ENCODE results near the gene TMC4. TPM values are rescaled to one million over a fixed set of nuclear protein-coding genes. Genes with fewer than 3 reads are reported as not detected.

Gene TMC4
- total RNA-seq, 1 donor from 2014 or later = 0.83 TPM

DNA sequence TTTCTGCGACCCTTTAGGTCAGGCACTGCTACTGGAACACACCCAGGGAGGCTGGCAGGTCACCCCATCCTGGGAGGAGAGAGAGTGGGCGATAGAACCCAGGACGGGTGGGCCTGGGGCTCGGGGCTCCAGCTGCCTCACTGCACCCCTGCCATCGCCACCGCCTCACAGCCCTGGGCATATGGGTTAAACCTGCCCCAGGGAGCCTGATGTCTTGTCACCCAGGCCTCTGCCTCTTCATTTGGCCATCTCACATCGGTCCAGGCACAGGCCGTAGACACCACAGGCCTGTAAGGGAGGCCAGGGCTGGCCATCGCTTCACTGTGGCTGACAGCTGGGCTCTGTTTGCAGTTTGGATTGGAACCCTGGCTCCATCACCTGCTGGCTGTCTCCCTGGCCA, 47.2 kb downstream of the TMC4 start:
- H3K27me3 Mint-ChIP-seq (ENCODE audit: insufficient read depth) = no peaks in the 10 kb centered on the region
- H3K27ac Mint-ChIP-seq = no peak overlapping the region
- H3K4me1 Mint-ChIP-seq (ENCODE audit: low read depth) = no peaks in the 10 kb centered on the region
- no peak overlapping the region for H3K4me3 Mint-ChIP-seq
- H3K9me3 Mint-ChIP-seq = no peaks in the 10 kb centered on the region
- intact Hi-C loops (cut with micrococcal nuclease) = no loop called here
- DNase-seq (ENCODE audit: low spot score) = no peak
- H3K36me3 Mint-ChIP-seq (ENCODE audit: low read depth) = peaks cover 20% of the 10 kb centered on the region

DNA sequence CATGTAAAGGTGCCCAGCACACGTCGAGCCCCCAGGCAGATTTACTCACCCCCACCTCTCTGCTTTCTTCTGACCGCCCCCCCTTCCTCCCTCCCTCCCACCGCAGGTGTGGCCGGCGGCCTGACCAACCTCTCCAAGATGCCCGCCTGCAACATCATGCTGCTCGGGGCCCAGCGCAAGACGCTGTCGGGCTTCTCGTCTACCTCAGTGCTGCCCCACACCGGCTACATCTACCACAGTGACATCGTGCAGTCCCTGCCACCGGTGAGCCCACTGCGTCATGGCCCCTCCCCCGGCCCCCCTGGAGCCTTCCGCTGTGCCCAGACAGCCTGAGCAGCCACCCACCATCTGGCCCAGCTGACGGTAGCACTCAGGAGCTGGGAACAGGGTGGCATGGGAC, 48.6 kb downstream of the TMC4 start:
- Mint-ChIP-seq H3K36me3 (ENCODE audit: low read depth) (peaks cover 22% of the 10 kb centered on the region), H3K4me1 (ENCODE audit: low read depth) (no peaks in the 10 kb centered on the region), H3K27ac (no peak overlapping the region), H3K27me3 (ENCODE audit: insufficient read depth) (no peaks in the 10 kb centered on the region), H3K9me3 (no peaks in the 10 kb centered on the region), H3K4me3 (no peak overlapping the region)
- DNase-seq (ENCODE audit: low spot score) = no peak
- intact Hi-C loops (cut with micrococcal nuclease) = no loop called here

DNA sequence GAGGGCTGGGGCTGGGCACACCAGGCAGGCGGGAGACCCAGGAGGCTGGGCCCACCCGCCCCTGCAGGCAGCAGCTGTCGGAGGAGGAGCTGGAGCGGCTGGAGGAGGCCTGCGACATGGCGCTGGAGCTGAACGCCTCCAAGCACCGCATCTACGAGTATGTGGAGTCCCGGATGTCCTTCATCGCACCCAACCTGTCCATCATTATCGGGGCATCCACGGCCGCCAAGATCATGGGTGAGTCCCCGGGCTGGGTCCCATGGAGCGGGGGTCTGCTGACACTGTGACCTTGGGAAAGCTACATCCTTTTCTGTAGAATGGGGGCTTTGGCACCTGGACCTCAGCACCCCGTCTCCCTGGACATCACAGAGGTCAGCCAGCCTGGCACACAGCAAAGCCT, 49.3 kb downstream of the TMC4 start:
- no peaks in the 10 kb centered on the region for H3K27me3 Mint-ChIP-seq (ENCODE audit: insufficient read depth)
- H3K9me3 Mint-ChIP-seq = no peaks in the 10 kb centered on the region
- intact Hi-C loops (cut with micrococcal nuclease) = no loop called here
- no peaks in the 10 kb centered on the region for H3K4me1 Mint-ChIP-seq (ENCODE audit: low read depth)
- no peak overlapping the region for H3K4me3 Mint-ChIP-seq
- DNase-seq (ENCODE audit: low spot score) = no peak
- H3K36me3 Mint-ChIP-seq (ENCODE audit: low read depth) = peaks cover 22% of the 10 kb centered on the region
- H3K27ac Mint-ChIP-seq = no peak overlapping the region

- H3K27ac Mint-ChIP-seq = no peak overlapping the region
- peaks cover 13% of the 10 kb centered on the region for H3K36me3 Mint-ChIP-seq (ENCODE audit: low read depth)
- intact Hi-C loops (cut with micrococcal nuclease) = no loop called here
- H3K4me3 Mint-ChIP-seq = no peak overlapping the region
- DNase-seq (ENCODE audit: low spot score) = no peak
- no peaks in the 10 kb centered on the region for H3K9me3 Mint-ChIP-seq
- no peaks in the 10 kb centered on the region for H3K27me3 Mint-ChIP-seq (ENCODE audit: insufficient read depth)
- peaks cover 10% of the 10 kb centered on the region for H3K4me1 Mint-ChIP-seq (ENCODE audit: low read depth)
Measured at GRCh38 chr19:54121259-54121658, 51.7 kb downstream of the TMC4 start.

DNA sequence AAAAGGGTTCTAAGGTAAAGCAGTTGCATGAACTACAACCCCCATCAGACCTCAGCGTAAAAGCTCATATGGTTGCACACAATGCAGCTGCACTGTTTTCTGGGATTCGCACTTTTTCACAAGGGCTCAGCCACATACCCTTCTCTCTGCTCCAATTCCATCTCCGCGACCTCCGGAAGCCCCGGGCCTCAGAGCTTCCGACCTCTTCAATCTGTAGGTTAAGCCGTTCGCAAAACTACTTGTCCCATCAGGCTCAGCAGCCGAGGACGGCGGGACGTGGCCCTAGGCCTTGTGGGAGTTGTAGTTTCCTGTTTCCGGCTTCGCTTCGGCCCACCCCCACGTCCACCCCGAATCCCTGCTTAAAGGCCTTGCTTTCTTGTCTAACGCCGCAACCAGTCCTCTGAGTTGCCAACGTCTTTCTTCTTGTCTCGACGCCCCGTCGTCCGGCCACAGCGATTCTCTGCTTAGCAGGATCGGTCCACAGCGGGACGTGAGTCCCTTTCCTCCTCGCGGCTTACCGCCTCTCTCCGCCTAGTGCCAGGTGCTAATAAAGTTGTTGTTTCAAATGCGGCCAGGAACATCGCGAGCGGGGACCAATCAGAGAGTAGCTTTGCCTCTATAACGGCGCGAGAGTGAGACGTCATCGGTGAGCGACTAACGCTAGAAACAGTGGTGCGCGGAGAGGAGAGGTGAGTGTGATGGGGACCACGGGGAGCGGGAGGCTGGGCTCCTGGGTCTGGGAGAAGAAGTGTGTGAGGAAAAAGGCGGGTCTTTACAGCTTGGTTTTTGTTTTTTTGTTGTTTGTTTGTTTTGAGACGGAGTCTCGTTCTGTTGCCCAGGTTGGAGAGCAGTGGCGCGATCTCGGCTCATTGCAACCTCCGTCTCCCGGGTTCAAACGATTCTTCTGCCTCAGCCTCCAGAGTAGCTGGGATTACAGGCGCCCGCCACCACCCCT, 57.6 kb downstream of the TMC4 start, which contains the start of the genes PRPF31 and TFPT:
TSS of gene PRPF31 (plus strand) at position 646 of the 955 bp plus-strand sequence. CDS start 2,525 bp downstream, outside the sequence.
TSS of gene TFPT (minus strand) at position 549 of the 955 bp plus-strand sequence. CDS start at position 161, 388 bp downstream.
- Mint-ChIP-seq H3K27me3 (ENCODE audit: insufficient read depth) (no peaks in the 10 kb centered on the region), H3K4me3 (peak within 1 kb of the TSS; percentile 94), H3K27ac (peak within 1 kb of the TSS; percentile 91), H3K9me3 (no peaks in the 10 kb centered on the region), H3K4me1 (ENCODE audit: low read depth) (peaks cover 32% of the 10 kb centered on the region), H3K36me3 (ENCODE audit: low read depth) (peaks cover 18% of the 10 kb centered on the region)
- peak; percentile 93 for DNase-seq (ENCODE audit: low spot score)
- intact Hi-C loops (cut with micrococcal nuclease) = loop anchor here (1.0 kb wide), 7 partner anchors 13 to 334 kb away; partner anchors contain the start of genes CNOT3, LENG1, LENG8 and NDUFA3

DNA sequence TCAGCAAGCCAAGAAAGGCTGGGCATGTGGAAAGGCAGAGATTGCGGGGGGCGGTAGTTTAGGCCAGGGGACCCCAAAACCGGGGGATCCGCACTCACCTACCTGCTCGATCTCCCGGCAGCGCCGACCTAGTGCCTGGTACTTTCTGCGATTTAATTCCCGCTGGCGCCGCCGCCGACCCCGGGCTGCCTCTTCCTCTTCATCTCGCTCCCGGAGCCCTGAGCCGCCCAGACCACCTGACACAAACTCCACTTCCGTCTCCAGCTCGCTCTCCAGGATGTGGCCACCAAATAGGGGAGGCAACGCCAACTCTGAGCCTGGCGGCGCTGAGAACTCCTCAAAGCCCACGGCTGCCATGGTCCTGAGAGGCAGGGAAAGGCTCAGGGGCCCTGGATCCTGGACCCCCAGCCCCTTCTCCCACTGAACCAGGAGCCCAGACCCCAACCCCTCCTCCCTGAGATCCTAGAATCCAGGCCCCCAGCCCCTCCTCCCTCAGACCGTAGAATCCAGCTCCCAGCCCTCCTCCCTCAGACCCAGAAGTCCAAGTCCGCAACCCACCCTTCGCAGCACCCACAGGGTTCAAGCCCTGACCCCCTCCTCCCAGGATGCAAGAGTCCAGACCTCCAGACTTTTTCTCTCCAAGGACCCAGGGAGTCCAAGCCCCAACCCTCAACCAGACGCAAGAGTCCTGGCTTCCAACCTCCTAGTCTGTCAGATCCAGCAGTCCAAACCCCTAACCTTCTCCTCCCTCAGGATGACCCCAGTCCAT, 58.4 kb downstream of the TMC4 start:
- DNase-seq (ENCODE audit: low spot score) = peak; percentile 55
- Mint-ChIP-seq H3K4me1 (ENCODE audit: low read depth) (peaks cover 32% of the 10 kb centered on the region), H3K36me3 (ENCODE audit: low read depth) (peaks cover 19% of the 10 kb centered on the region), H3K9me3 (no peaks in the 10 kb centered on the region), H3K27me3 (ENCODE audit: insufficient read depth) (no peaks in the 10 kb centered on the region), H3K27ac (peak overlapping the region; percentile 91), H3K4me3 (peak overlapping the region; percentile 94)
- intact Hi-C loops (cut with micrococcal nuclease) = loop anchor here (1.0 kb wide), 7 partner anchors 12 to 335 kb away; partner anchors contain the start of genes CNOT3, LENG1, LENG8 and NDUFA3

Other genes with a start within 250 kb of the TMC4 start
- not detected in 2 replicates for gene CACNG8, start 210.2 kb downstream of the TMC4 start, total RNA-seq
- not detected in 2 replicates for gene CACNG6, start 181.5 kb downstream of the TMC4 start, total RNA-seq
- not detected in 2 replicates for gene VSTM1, start 109.3 kb downstream of the TMC4 start, total RNA-seq
- gene TARM1, start 91.8 kb downstream of the TMC4 start, total RNA-seq = not detected in 2 replicates
- gene OSCAR, start 72.4 kb downstream of the TMC4 start, total RNA-seq = 0.27 TPM in 1 of 2 replicates, not detected in the other
- 110 and 125 TPM in 2 replicates for gene NDUFA3, start 70.3 kb downstream of the TMC4 start, total RNA-seq
- 31.1 and 33.4 TPM in 2 replicates for gene TFPT, start 57.5 kb downstream of the TMC4 start, total RNA-seq
- 110 and 118 TPM in 2 replicates for gene PRPF31, start 57.4 kb downstream of the TMC4 start, total RNA-seq
- gene CNOT3, start 35.4 kb downstream of the TMC4 start, total RNA-seq = 70.0 and 73.2 TPM in 2 replicates
- 5.8 and 6.6 TPM in 2 replicates for gene LENG1, start 13.4 kb downstream of the TMC4 start, total RNA-seq
- gene MBOAT7, start 16.4 kb upstream of the TMC4 start, total RNA-seq = 255 and 263 TPM in 2 replicates
- 20.1 and 20.9 TPM in 2 replicates for gene TSEN34, start 18.1 kb upstream of the TMC4 start, total RNA-seq
- 1,475 and 1,511 TPM in 2 replicates for gene RPS9, start 27.7 kb upstream of the TMC4 start, total RNA-seq
- gene LILRB3, start 49.8 kb upstream of the TMC4 start, total RNA-seq = 0.67 and 0.78 TPM in 2 replicates
- gene LILRA6, start 69.6 kb upstream of the TMC4 start, total RNA-seq = 0.27 and 0.36 TPM in 2 replicates
- gene LILRB5, start 84.1 kb upstream of the TMC4 start, total RNA-seq = not detected in 2 replicates
- gene LILRB2, start 108.0 kb upstream of the TMC4 start, total RNA-seq = not detected in 2 replicates
- not detected in 2 replicates for gene LILRA5, start 140.0 kb upstream of the TMC4 start, total RNA-seq
- gene LILRA4, start 166.0 kb upstream of the TMC4 start, total RNA-seq = not detected in 2 replicates
- gene LAIR1, start 191.8 kb upstream of the TMC4 start, total RNA-seq = 9.2 and 9.4 TPM in 2 replicates
- gene TTYH1, start 242.3 kb upstream of the TMC4 start, total RNA-seq = 0.49 and 0.59 TPM in 2 replicates